Suppressor macrophage treated with lipopolysaccharide for 1 hour (primary cell): Measurements from ENCODE around the gene TMEM135.
"Not testable (repeated sequence)": the region's sequence is repeated elsewhere in the genome, so short reads cannot be mapped to it uniquely, and the experiment has no call there.

ENCODE experiments used
- DNase-seq, 3 donors: peaks; one replicate each; pipeline ENCODE4 v3.0.0-alpha.2; 2020 to 2022

TMEM135 gene

GRCh38 chr11:87081358-87081757, 43.6 kb downstream of the TMEM135 start:
- DNase-seq, result no peak

DNA sequence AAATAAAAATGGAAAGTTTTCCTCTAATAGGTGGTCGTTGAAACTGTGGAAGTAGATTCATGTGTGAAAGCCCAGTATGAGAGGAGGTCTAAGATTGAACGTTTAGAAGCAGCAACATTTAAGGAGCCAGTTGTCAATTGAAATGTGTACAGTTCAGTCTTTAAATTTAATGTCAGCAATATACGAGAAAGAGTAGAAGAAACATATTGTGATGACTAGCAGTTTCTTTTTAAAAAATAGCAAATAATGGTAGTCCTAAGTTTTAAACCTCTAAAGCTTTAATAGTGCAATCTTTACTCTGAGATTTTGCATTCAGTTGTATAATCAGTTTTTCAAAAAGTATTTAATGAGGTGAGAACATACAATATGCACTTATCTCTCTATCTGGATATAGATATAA, 44.9 kb downstream of the TMEM135 start:
- no peak for DNase-seq

- DNase-seq, result no peak
These were observed 45.3 kb downstream of the TMEM135 start for GRCh38 chr11:87083029-87083428.

DNA sequence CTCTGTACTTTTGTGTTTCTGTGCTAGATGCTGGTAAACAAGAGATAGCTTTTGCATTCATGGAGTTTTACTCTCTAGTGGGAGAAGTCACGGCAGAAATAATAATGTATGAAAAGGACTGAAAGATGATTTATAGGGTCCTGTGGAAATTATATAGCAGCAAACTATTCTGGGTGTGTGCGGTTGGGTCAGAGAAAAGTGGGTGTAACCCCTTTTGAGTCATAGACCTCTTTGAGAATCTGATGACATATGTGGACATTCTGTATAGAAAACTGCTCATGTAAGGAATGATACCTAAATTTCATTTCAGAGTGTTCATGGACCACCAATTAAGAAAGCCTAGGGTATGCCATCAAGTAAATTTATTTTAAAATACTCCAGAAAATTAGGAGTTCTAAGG, 54.4 kb downstream of the TMEM135 start:
- no peak for DNase-seq

DNA sequence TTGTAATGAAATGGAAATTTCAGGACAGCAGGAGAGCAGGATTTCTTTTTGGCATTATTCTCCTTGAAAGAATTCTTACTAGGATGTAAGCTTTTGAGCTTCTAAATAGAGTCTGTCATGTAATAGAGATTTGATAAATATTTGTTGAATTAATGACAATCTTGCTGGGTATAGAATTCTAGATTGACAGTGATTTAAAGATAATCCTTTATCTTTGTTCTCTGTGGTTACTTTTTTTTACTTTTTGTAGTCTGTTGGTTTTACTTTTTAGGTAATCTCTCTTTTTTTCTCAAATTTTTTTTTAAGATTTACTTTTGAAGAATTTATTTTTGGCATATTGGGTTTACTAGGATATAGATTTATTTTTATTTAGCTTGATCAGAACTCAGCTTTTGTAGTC, 54.8 kb downstream of the TMEM135 start:
- DNase-seq, result no peak

GRCh38 chr11:87097582-87097981, 59.8 kb downstream of the TMEM135 start:
- peak in 2 of 3 donors; percentile 36 to 43 for DNase-seq

- no peak for DNase-seq
These were observed 64.3 kb downstream of the TMEM135 start for GRCh38 chr11:87101956-87102580.

DNA sequence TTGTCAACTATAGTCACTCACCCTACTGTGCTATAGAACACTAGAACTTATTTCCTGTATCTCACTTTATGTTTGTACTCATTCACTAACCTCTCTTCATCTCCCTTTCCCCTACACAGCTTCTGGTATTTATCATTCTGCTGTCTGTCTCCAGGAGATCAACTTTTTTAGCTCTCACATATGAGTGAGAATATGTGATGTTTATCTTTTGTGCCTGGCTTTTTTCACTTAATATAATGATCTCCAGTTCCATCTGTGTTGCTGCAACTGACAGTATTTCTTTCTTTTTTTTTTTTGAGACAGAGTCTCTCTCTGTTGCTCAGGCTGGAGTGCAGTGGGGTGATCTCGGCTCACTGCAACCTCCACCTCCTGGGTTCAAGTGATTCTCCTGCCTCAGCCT, 68.1 kb downstream of the TMEM135 start:
- not testable (repeated sequence) for DNase-seq

DNA sequence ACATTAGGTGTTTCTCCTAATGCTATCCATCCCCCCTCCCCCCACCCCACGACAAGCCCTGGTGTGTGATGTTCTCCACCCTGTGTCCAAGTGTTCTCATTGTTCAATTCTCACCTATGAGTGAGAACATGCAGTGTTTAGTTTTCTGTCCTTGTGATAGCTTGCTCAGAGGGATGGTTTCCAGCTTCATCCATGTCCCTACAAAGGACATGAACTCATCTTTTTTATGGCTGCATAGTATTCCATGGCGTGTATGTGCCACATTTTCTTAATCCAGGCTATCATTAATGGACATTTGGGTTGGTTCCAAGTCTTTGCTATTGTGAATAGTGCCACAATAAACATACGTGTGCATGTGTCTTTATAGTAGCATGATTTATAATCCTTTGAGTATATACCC, 69.6 kb downstream of the TMEM135 start:
- DNase-seq, result not testable (repeated sequence)

DNA sequence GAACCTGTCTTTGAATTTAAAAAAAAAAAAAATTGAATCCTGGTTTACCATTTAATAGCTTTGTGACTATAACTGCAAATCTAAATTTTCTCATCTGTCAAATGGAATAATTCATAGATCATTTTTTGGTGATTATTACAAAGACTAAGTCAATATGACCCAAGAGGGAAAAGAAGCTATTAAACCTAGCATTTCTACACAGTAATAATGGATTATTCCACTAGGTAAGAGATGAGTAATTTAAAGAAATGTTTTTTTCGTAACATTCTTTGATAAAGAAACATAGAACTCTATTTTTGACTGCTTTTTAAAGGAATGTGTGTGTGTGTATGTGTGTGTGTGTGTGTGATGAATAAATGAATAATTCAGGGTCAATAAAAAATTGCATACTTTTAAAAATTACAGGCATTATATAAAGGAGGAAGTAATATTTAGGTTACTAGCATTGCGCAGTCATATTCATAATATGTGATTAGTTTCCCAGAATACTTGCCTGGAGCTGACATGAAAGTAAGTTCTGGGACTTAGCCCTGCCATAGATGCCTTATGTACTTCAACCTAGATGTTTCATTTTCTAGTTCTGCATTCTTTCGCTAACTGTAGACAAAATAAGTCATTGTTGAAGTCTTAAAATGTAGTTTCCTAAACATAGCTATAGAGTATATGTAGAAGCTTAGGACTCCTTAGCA, 72.9 kb downstream of the TMEM135 start:
- DNase-seq, result peak in 1 of 3 donors; percentile 4

DNA sequence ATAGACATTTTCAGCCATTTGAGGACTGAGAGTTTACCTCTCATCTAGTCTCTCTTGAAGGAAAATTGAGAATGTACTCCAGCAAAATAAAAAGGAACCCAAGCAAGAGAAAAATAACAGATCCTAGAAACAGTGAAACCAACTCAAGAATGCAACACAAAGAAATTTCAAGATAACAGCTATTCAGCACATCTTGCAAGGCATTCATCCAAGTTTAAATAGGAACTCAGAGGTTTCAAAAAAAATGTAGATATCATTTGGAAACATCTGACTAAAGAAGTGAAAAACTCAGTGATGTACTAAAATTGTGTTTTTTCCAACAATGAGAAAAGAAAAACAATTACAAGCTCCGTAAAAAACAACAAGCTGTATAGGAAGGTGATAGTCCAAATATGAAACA, 76.4 kb downstream of the TMEM135 start:
- DNase-seq, result no peak

DNA sequence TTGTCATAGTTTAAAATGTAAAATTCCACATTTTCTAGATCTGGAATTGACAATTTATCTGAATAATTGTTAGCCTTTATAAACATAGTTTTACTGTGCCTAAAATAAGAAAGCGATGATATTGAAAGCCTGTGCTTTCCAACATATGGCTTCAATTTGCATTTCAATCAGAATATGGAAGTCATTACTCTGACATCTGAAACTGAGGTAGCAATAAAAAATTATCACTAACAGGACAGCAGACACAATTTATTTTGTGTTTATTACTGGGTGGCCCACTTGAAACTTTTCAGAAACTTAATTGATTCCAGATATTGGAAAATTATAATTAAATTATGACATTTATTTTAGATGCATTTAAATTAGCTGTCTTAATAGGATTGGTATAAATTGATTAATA, 78.5 kb downstream of the TMEM135 start:
- no peak for DNase-seq

DNA sequence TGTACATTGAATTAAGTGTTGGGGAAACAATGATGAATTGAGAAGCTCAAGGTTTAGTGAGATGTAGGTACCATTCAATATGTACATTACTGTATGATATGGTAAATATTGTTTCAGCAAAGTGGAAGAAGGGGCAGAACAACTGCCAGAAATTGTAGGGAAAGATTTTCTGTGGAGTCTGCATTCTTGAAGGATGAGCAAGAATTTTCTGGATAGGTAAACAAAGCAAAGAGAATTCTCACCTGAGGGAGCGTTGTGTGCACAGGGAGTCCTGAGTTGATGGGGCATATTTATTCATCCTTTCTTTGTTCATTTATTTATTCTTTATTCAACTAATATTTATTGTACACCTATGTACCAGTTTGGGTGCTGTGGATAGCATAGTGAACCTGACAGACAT, 83.2 kb downstream of the TMEM135 start:
- DNase-seq, result no peak

- no peak for DNase-seq
These were observed 85.1 kb downstream of the TMEM135 start for GRCh38 chr11:87122852-87123251.

DNA sequence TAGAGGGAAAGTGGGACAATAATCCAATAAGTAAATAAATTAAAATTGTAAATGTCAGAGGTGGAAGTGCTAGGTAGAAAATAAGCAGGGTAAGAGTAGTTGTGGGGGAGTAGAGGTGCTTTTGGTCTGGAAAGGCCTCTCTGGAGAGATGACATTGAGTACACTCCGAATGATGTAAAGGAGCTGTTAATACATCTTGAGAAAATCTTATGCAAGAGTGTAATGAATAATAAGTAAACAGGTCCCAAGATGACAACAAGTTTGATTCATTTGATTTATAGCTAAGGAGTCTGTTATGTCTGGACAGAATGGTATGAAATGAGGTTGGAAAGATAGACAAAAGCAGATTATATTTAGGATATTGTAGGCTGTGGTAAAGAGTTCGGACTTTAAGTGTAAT, 87.5 kb downstream of the TMEM135 start:
- peak in 1 of 3 donors; percentile 6 for DNase-seq

DNA sequence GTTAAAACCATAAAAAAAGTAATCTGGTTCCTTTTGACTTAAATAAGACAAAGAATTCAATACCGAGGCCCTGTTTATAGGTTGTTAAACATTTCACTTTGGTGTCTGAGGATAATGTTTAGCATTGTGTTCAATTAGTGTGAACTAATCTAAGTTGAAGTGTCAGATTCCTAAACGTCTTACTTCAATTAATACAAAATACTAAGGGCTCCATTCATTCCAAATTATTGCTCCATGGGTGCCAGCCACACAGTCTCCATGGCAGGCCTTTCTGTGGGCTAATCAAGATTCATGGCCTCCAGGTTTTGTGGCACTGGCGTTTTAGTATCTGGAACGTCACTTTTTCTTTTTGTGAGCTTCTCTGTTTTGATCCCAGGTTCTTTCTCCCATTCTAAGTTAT, 89.4 kb downstream of the TMEM135 start:
- no peak for DNase-seq

DNA sequence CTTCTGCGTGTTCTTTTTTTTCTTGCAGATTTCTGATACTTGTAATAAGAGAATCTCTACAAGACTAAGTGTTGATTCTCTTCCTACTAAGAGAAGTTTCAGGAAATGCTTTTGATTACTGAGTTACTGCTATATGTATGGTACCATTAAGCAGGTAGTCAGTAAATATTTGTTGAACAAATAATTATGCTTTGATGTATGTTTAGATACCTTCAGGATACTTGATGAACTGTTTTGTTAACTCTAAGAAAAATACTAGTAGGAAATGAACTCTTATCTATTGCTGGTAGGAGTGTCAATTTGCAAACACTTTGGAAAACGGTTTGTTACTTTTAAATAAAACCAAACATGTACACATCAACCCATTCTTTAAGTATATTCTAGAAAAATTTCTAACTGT, 90.6 kb downstream of the TMEM135 start:
- no peak for DNase-seq

DNA sequence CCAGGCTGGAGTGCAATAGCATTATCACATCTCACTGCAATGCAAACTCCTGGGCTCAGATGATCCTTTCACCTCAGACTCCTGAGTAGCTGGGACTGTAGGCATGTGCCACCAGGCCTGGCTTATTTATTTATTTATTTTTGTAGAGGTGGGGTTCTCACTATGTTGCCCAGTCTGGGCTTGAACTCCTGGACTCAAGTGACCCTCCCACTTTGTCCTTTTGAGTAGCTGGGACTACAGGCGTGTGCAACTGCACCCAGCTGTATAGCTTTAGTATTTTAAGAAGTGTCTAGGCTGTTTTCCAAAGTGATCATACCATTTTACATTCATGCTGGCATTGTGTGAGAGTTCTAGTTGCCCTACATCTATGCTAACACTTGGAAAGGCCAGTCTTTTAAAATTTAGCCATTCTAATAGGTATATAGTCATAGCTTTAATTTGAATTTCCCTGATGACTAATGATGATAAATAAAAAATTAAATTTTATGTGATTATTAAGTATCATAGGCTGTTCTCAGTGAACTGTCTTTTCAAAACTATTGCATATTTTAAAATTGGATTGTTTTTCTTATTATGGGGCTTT, 96.9 kb downstream of the TMEM135 start:
- no peak for DNase-seq

DNA sequence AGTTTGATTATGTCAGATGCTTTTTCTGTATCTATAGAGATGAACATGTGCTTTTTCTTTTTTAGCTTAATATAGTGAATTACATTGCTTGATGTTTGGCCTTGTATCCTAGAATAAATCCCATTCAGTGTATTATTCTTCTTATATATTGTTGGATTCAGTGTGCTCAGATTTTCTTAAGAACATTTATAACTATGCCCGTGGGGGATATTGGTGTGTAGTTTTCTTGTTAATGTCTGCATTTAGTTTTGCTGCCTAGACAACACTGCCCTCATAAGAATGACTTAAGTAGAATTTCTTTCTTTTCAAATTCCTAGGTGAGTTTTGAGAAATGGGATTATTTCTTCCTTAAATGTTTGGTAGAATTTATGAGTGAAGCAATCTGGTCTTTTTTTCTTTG, 98.5 kb downstream of the TMEM135 start:
- no peak for DNase-seq

GRCh38 chr11:87137711-87138110, 100.0 kb downstream of the TMEM135 start:
- DNase-seq, result no peak

- DNase-seq, result no peak
These were observed 101.7 kb downstream of the TMEM135 start for GRCh38 chr11:87139475-87139874.

GRCh38 chr11:87141322-87141721, 103.6 kb downstream of the TMEM135 start:
- no peak for DNase-seq

- DNase-seq, result no peak
These were observed 104.3 kb downstream of the TMEM135 start for GRCh38 chr11:87141980-87142514.

DNA sequence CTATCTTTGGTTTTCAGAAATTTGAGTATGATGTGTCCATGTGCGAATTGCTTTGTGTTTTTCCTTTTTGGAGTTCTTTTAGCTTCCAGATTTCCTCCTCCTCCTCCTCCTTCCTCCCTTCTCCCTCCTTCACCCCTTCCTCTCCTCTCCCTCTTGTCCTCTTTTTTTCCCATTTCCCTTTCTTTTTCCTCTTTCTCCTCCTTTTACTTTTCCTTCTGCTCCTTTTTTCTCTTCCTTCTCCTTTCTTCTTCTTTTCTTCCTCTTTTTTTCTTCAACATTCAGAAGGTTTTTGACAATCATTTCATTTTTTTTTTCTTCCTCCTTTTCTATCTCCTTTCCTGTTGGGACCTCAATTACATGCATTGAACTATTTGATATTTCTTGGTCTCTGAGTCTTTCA, 104.9 kb downstream of the TMEM135 start:
- no peak for DNase-seq
